ENCODE data around the gene KLHDC3. TPM values are rescaled to one million over a fixed set of nuclear protein-coding genes. Genes with fewer than 3 reads are reported as not detected.

Gene KLHDC3
- total and polyA plus RNA-seq, 9 donors: 40.9 to 90.9 (median 62.8) TPM

GRCh38 chr6:43033496-43034189, 19.6 kb downstream of the KLHDC3 start:
- Histone ChIP-seq H3K27me3 (no peaks in the 10 kb centered on the region), H3K27ac (no peak overlapping the region), H3K4me3 (no peak overlapping the region), H3K9me3 (no peaks in the 10 kb centered on the region), H3K36me3 (no peaks in the 10 kb centered on the region), H3K4me1 (ENCODE audit: insufficient read depth) (no peaks in the 10 kb centered on the region)
- WGBS, 3 donors: 87 to 93% (median 89%) methylated on average over 2 of the region's 2 CpGs
- TF ChIP-seq CTCF (IDR thresholded peaks at IDR 0.05) (no peak), EP300 (IDR thresholded peaks at IDR 0.05) (no peak), POLR2A (IDR thresholded peaks at IDR 0.05) (no peak)
- DNase-seq: no peak
- intact Hi-C loops (cut with DNase I): no loop called here

- Histone ChIP-seq H3K4me1 (ENCODE audit: insufficient read depth) (no peaks in the 10 kb centered on the region), H3K4me3 (no peak overlapping the region), H3K9me3 (no peaks in the 10 kb centered on the region), H3K36me3 (no peaks in the 10 kb centered on the region), H3K27ac (no peak overlapping the region), H3K27me3 (no peaks in the 10 kb centered on the region)
- no peak for DNase-seq
- intact Hi-C loops (cut with DNase I): no loop called here
- TF ChIP-seq EP300 (IDR thresholded peaks at IDR 0.05) (no peak), POLR2A (IDR thresholded peaks at IDR 0.05) (no peak), CTCF (IDR thresholded peaks at IDR 0.05) (no peak)
- 68 to 72% (median 71%) methylated on average over 2 of the region's 2 CpGs for WGBS, 3 donors
Measured at GRCh38 chr6:43034190-43034525, 20.1 kb downstream of the KLHDC3 start.

GRCh38 chr6:43035495-43036194, 21.6 kb downstream of the KLHDC3 start:
- intact Hi-C loops (cut with DNase I): no loop called here
- Histone ChIP-seq H3K27me3 (no peaks in the 10 kb centered on the region), H3K27ac (no peak overlapping the region), H3K4me3 (no peak overlapping the region), H3K9me3 (no peaks in the 10 kb centered on the region), H3K4me1 (ENCODE audit: insufficient read depth) (no peaks in the 10 kb centered on the region), H3K36me3 (no peaks in the 10 kb centered on the region)
- DNase-seq: no peak
- TF ChIP-seq EP300 (IDR thresholded peaks at IDR 0.05) (no peak), CTCF (IDR thresholded peaks at IDR 0.05) (no peak)
- WGBS, 3 donors: 61 to 67% (median 66%) methylated on average over 4 of the region's 4 CpGs

GRCh38 chr6:43036712-43037111, 22.7 kb downstream of the KLHDC3 start:
- 82 to 87% (median 84%) methylated on average over 9 of the region's 9 CpGs for WGBS, 3 donors

More at GRCh38 chr6:43036712-43037111, 22.7 kb downstream of the KLHDC3 start:
- TF ChIP-seq EP300 (IDR thresholded peaks at IDR 0.05) (no peak), POLR2A (IDR thresholded peaks at IDR 0.05) (no peak), CTCF (IDR thresholded peaks at IDR 0.05) (no peak)
- intact Hi-C loops (cut with DNase I): no loop called here
- no peak for DNase-seq
- Histone ChIP-seq H3K36me3 (no peaks in the 10 kb centered on the region), H3K27me3 (no peaks in the 10 kb centered on the region), H3K4me1 (ENCODE audit: insufficient read depth) (no peaks in the 10 kb centered on the region), H3K4me3 (no peak overlapping the region), H3K9me3 (no peaks in the 10 kb centered on the region), H3K27ac (no peak overlapping the region)

All from ovary (tissue), 9 donors.